ENCODE measurements around the gene ADSS2.

GRCh38 chr1:244397131-244397530 lies 54.6 kb downstream of the ADSS2 start:
- TF ChIP-seq POLR2A (IDR thresholded peaks at IDR 0.05; ENCODE audit: low read depth, low read length) (no peak), CTCF (IDR thresholded peaks at IDR 0.05; ENCODE audit: extremely low read depth in 1 of 2, insufficient read depth in 1 of 2, low read depth in 1 of 2, low read length in 2 of 2) (no peak), POLR2AphosphoS5 (IDR thresholded peaks at IDR 0.05; ENCODE audit: insufficient read depth, low read depth, low read length) (no peak), EZH2 (IDR thresholded peaks at IDR 0.05; ENCODE audit: borderline replicate concordance, low read depth, low read length, severe bottlenecking) (no peak), MYC (IDR thresholded peaks at IDR 0.05; ENCODE audit: low read depth, low read length) (no peak), MAX (IDR thresholded peaks at IDR 0.05; ENCODE audit: insufficient read depth, insufficient read length) (no peak)
